HepG2 (cell line): Measurements from ENCODE around the gene COG4. TPM values are rescaled to one million over a fixed set of nuclear protein-coding genes. Genes with fewer than 3 reads are reported as not detected.

Source experiments
- ATM ChIP-seq: fragments of 450-650 bp; IDR thresholded peaks from 2 replicates; pipeline ENCODE4 v1.7.1; 2017; ENCODE audit warnings: mild to moderate bottlenecking, borderline replicate concordance
- FIP1L1 ChIP-seq: fragments of 200-400 bp; formaldehyde crosslinking; IDR thresholded peaks from 2 replicates; pipeline ENCODE4 v1.6.1; 2018; ENCODE audit warnings: low read depth, mild to moderate bottlenecking, low read length, moderate library complexity, borderline replicate concordance; ENCODE audit not compliant: insufficient read depth
- HCFC1 ChIP-seq: fragments of 150-350 bp; IDR thresholded peaks from 2 replicates; pipeline ENCODE4 v1.6.1; 2014; ENCODE audit warnings: low read depth, low read length
- HNRNPL ChIP-seq: fragments of 200-400 bp; formaldehyde crosslinking; IDR thresholded peaks from 2 replicates; pipeline ENCODE4 v1.6.1; 2017; ENCODE audit warnings: mild to moderate bottlenecking, low read depth, low read length
- HOXA9 ChIP-seq: sonication (generic); formaldehyde crosslinking; IDR thresholded peaks from 2 replicates; pipeline ENCODE4 v1.8.1; 2022; ENCODE audit warnings: missing genetic modification reagents, mild to moderate bottlenecking, moderate library complexity, borderline replicate concordance
- KMT2A ChIP-seq: sonication (generic); formaldehyde crosslinking; IDR thresholded peaks from 2 replicates; pipeline ENCODE4 v1.4.0; 2020; ENCODE audit warnings: missing genetic modification reagents
- NFE2L1 ChIP-seq: sonication (generic); formaldehyde crosslinking; IDR thresholded peaks from 2 replicates; pipeline ENCODE4 v1.4.0; 2020; ENCODE audit warnings: missing genetic modification reagents, mild to moderate bottlenecking, borderline replicate concordance
- YEATS4 ChIP-seq: sonication (generic); formaldehyde crosslinking; IDR thresholded peaks from 2 replicates; pipeline ENCODE4 v1.4.0; 2020; ENCODE audit warnings: missing genetic modification reagents, borderline replicate concordance
- ZBTB20 ChIP-seq: sonication (generic); formaldehyde crosslinking; IDR thresholded peaks from 2 replicates; pipeline ENCODE4 v1.8.1; 2023; ENCODE audit warnings: missing genetic modification reagents, low read depth, mild to moderate bottlenecking, borderline replicate concordance
- ZBTB7B ChIP-seq: sonication (generic); formaldehyde crosslinking; IDR thresholded peaks from 2 replicates; pipeline ENCODE4 v1.4.0; 2020; ENCODE audit warnings: missing genetic modification reagents
- ZEB1 ChIP-seq: IDR thresholded peaks from 2 replicates; pipeline ENCODE4 v1.6.1; 2012; ENCODE audit warnings: mild to moderate bottlenecking, low read depth, inconsistent platforms; ENCODE audit not compliant: insufficient replicate concordance
- ZMYM3 ChIP-seq: sonication (generic); formaldehyde crosslinking; IDR thresholded peaks from 2 replicates; pipeline ENCODE4 v1.5.1; 2020; ENCODE audit warnings: mild to moderate bottlenecking, missing genetic modification reagents
- ZNF251 ChIP-seq: sonication (generic); formaldehyde crosslinking; IDR thresholded peaks from 2 replicates; pipeline ENCODE4 v1.9.0; 2021; ENCODE audit warnings: mild to moderate bottlenecking, missing genetic modification reagents
- ZNF333 ChIP-seq: sonication (generic); formaldehyde crosslinking; IDR thresholded peaks from 2 replicates; pipeline ENCODE4 v1.4.0; 2020; ENCODE audit warnings: mild to moderate bottlenecking, missing genetic modification reagents, borderline replicate concordance
- ZSCAN21 ChIP-seq: sonication (generic); formaldehyde crosslinking; IDR thresholded peaks from 2 replicates; pipeline ENCODE4 v1.8.0; 2022; ENCODE audit warnings: mild to moderate bottlenecking, missing genetic modification reagents, moderate library complexity, borderline replicate concordance
- polyA plus RNA-seq, 8 experiments: library from polyadenylated mRNA; depleted of rRNA in 3 of 8; stranded (reverse) in 7 of 8; unstranded in 1 of 8; fragments of >200 nt; fragmentation: Illumina TruSeq in 4 of 8; extraction: Trizol in 4 of 8; gene quantifications; 2 replicates each; pipeline versions ENCODE4 v1.2.1 to v1.2.3, GENCODE V29; 2011 to 2016; ENCODE audit warnings: low read depth in 4 of 8, missing spikeins in 1 of 8, mixed read lengths in 1 of 8; ENCODE audit not compliant: insufficient read depth in 1 of 8
- total RNA-seq, 5 experiments: library from RNA; depleted of rRNA; stranded (reverse); fragments of >200 nt; fragmentation: Illumina TruSeq; extraction: Trizol; gene quantifications; 2 replicates each; pipeline ENCODE4 v1.2.3, GENCODE V29; 2016; ENCODE audit warnings: low read depth in 1 of 5
- TF ChIP-seq, protein P1 (sequence below): sonication (generic); formaldehyde crosslinking; IDR thresholded peaks from 2 replicates; pipeline ENCODE4 v1.4.0; 2020; ENCODE audit warnings: missing genetic modification reagents
- TF ChIP-seq, protein P2 (sequence below): sonication (generic); formaldehyde crosslinking; conservative IDR thresholded peaks from 2 replicates; pipeline ENCODE4 v1.4.0; 2020; ENCODE audit warnings: missing genetic modification reagents
- TF ChIP-seq, protein P3 (sequence below): IDR thresholded peaks from 2 replicates; pipeline ENCODE4 v1.6.1; 2016; ENCODE audit warnings: low read depth, control low read depth
- TF ChIP-seq, protein P4 (sequence below): sonication (generic); formaldehyde crosslinking; IDR thresholded peaks from 2 replicates; pipeline ENCODE4 v1.5.1; 2020; ENCODE audit warnings: missing genetic modification reagents, mild to moderate bottlenecking, borderline replicate concordance
- TF ChIP-seq, protein P5 (sequence below): sonication (generic); formaldehyde crosslinking; IDR thresholded peaks from 2 replicates; pipeline ENCODE4 v1.8.0; 2022; ENCODE audit warnings: missing genetic modification reagents, mild to moderate bottlenecking, inconsistent platforms, borderline replicate concordance

Gene COG4
- total and polyA plus RNA-seq, 2 of the 13 experiments (the other 11 are each of a cell fraction or from before 2014, with no cell fraction given), result 51.1 to 73.8 TPM

DNA sequence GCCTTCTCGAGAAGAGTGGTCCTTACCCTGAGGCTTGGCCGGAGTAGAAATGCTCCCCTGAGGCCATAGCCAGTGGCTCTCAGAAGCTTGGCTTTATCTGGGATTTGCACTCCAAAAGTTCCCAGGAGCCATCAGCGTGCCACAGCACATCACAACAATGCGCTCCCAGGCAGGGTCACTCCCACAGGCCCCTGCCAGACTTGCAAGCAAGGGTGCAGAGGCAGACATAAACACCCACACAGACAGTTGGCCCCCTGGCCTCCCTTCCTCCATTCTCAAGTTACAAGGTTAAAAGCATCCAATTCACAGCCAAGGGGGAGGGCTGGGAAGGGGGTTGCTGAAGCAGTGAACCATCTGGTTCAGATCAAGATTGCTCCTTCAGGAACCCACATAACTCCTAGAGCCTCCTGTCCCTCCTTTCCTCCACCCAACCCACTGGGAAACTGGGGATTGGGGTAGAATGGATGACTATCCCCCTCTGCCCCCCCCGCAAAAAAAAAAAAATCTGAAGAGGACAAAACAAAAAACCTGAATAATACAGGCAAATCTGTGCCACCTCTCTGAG, 86.3 kb downstream of the COG4 start (continued):
- TF ChIP-seq, protein P1, sequence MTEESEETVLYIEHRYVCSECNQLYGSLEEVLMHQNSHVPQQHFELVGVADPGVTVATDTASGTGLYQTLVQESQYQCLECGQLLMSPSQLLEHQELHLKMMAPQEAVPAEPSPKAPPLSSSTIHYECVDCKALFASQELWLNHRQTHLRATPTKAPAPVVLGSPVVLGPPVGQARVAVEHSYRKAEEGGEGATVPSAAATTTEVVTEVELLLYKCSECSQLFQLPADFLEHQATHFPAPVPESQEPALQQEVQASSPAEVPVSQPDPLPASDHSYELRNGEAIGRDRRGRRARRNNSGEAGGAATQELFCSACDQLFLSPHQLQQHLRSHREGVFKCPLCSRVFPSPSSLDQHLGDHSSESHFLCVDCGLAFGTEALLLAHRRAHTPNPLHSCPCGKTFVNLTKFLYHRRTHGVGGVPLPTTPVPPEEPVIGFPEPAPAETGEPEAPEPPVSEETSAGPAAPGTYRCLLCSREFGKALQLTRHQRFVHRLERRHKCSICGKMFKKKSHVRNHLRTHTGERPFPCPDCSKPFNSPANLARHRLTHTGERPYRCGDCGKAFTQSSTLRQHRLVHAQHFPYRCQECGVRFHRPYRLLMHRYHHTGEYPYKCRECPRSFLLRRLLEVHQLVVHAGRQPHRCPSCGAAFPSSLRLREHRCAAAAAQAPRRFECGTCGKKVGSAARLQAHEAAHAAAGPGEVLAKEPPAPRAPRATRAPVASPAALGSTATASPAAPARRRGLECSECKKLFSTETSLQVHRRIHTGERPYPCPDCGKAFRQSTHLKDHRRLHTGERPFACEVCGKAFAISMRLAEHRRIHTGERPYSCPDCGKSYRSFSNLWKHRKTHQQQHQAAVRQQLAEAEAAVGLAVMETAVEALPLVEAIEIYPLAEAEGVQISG (CRISPR knock-in tag), result no peak
- TF ChIP-seq ZEB1, result no peak
- no peak for TF ChIP-seq ZNF333 (CRISPR knock-in tag)
- no peak; the same call in 1 of the 2 replicates for TF ChIP-seq ZBTB7B (CRISPR knock-in tag)
- TF ChIP-seq, protein P2, sequence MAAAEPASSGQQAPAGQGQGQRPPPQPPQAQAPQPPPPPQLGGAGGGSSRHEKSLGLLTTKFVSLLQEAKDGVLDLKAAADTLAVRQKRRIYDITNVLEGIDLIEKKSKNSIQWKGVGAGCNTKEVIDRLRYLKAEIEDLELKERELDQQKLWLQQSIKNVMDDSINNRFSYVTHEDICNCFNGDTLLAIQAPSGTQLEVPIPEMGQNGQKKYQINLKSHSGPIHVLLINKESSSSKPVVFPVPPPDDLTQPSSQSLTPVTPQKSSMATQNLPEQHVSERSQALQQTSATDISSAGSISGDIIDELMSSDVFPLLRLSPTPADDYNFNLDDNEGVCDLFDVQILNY (CRISPR knock-in tag), result no peak
- TF ChIP-seq HOXA9 (CRISPR knock-in tag), result no peak
- no peak for TF ChIP-seq ATM
- TF ChIP-seq, protein P3, sequence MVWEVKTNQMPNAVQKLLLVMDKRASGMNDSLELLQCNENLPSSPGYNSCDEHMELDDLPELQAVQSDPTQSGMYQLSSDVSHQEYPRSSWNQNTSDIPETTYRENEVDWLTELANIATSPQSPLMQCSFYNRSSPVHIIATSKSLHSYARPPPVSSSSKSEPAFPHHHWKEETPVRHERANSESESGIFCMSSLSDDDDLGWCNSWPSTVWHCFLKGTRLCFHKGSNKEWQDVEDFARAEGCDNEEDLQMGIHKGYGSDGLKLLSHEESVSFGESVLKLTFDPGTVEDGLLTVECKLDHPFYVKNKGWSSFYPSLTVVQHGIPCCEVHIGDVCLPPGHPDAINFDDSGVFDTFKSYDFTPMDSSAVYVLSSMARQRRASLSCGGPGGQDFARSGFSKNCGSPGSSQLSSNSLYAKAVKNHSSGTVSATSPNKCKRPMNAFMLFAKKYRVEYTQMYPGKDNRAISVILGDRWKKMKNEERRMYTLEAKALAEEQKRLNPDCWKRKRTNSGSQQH, result no peak
- TF ChIP-seq KMT2A (CRISPR knock-in tag), result no peak
- TF ChIP-seq HCFC1, result no peak
- TF ChIP-seq FIP1L1, result no peak
- TF ChIP-seq, protein P4, sequence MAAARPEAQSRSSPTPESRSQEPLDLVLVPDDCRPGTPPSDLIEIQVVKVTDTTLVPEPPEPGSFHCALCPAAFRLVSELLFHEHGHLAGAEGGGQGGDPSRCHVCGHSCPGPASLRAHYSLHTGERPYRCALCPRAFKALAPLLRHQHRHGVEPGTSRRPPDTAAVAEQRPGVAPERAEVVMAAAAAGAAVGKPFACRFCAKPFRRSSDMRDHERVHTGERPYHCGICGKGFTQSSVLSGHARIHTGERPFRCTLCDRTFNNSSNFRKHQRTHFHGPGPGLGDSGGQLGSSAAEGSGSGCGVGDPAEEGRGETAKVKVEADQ, result no peak
- no peak for TF ChIP-seq ZMYM3 (CRISPR knock-in tag)
- no peak for TF ChIP-seq ZSCAN21 (CRISPR knock-in tag)
- no peak for TF ChIP-seq NFE2L1 (CRISPR knock-in tag)
- TF ChIP-seq ZNF251, result no peak
- TF ChIP-seq, protein P5, sequence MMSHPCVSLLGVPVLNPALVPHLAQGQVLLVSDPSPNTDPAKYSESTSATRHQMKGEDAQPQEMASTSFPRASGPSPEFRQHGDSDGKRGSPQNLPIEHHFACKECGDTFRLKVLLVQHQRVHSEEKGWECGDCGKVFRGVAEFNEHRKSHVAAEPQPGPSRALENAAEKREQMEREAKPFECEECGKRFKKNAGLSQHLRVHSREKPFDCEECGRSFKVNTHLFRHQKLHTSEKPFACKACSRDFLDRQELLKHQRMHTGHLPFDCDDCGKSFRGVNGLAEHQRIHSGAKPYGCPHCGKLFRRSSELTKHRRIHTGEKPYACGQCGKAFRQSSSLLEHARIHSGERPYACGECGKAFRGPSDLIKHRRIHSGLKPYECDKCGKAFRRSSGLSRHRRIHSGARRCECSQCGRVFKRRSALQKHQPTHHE (CRISPR knock-in tag), result peak; percentile 29; the same call in 1 of the 2 replicates
- no peak for TF ChIP-seq ZBTB20 (CRISPR knock-in tag)
- TF ChIP-seq HNRNPL, result no peak
- no peak; the same call in 1 of the 2 replicates for TF ChIP-seq YEATS4 (CRISPR knock-in tag)
